HG03095 (cell line): Measurements from ENCODE around the gene CHRNB1.

Experiments used
- ATAC-seq: cut with Tn5 transposase; IDR thresholded peaks from one replicate; pipeline ENCODE4 v1.9.1; 2021; ENCODE audit warnings: moderate library complexity; ENCODE audit not compliant: unreplicated experiment

The CHRNB1 gene

GRCh38 chr17:7437950-7438614 lies 6.8 kb upstream of the CHRNB1 start:
- ATAC-seq: no peak

GRCh38 chr17:7438656-7439460 lies 6.0 kb upstream of the CHRNB1 start:
- no peak for ATAC-seq

GRCh38 chr17:7439462-7440112 lies 5.3 kb upstream of the CHRNB1 start, which contains the start of gene FGF11:
Gene FGF11, plus strand, starts transcription at chr17:7439512. Its CDS starts 109 bp downstream, at chr17:7439621.
- ATAC-seq: no peak

DNA sequence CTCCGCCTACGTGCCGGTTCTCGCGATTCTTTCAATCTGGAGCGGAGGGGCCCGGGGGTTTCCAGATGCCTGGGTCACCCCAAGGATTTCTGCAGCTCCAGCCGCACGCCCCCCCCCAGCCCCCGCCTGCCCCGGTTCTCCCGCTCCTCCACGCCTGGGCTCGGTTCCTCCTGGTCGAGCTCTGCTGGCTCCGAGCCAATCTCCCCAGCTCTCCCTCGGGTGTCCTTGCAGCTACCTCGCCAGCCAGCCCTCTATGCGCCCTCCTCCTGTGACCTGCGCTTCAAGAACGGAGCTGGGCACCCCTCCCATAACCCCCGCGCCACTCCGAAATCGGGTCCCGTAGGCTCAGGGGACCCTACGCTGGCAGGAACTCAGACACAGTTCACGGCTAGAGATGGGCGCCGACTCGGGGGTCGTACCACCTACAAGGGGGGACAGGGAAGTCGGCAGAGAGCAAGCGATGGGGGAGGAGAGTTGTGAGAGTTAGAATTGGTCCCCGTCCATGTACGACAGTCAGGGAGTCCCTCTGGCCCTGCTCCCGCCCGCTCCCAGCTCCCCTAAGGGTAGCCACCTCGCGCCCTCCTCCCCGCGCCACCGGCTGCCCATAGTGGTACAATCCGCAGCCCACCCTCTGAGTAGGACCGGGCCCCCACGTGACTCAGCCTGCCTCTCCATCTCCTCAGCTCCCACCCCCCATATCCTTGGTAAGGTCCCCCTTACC lies 4.6 kb upstream of the CHRNB1 start:
- no peak for ATAC-seq

GRCh38 chr17:7440834-7441195 lies 4.0 kb upstream of the CHRNB1 start:
- ATAC-seq: no peak

DNA sequence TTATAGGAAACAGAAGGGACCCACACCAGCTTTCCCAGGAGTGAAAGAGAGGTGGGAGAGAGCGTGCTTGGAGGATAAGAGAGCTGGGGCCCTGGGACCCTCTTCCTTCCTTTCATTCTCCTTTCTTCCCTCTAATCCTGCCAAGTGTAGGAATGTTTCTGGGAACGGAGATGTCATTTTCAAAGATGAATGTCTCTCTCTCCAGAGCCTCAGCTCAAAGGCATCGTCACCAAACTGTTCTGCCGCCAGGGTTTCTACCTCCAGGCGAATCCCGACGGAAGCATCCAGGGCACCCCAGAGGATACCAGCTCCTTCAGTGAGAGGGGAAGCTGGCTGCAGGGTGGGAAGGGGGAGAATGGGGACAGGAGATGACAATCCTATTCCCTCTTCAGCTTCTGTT lies 3.6 kb upstream of the CHRNB1 start:
- ATAC-seq: no peak

DNA sequence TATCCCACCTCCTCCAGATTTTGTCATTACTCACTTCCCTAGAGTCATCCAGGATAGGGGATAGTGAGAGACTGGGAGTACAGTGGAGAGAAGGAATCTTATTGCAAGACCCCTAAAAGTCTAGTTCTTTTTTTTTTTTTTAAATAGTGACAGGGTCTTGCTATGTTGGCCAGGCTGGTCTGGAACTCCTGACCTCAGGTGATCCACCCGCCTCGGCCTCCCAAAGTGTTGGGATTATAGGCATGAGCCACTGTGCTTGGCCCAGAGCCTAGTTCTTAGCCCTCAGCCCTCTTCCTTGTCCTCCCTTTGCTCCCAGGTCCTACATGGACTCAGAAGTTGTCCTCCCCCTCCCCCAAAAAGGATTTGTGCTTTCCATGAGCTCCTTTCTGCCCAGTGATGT lies 2.7 kb upstream of the CHRNB1 start:
- ATAC-seq: no peak

DNA sequence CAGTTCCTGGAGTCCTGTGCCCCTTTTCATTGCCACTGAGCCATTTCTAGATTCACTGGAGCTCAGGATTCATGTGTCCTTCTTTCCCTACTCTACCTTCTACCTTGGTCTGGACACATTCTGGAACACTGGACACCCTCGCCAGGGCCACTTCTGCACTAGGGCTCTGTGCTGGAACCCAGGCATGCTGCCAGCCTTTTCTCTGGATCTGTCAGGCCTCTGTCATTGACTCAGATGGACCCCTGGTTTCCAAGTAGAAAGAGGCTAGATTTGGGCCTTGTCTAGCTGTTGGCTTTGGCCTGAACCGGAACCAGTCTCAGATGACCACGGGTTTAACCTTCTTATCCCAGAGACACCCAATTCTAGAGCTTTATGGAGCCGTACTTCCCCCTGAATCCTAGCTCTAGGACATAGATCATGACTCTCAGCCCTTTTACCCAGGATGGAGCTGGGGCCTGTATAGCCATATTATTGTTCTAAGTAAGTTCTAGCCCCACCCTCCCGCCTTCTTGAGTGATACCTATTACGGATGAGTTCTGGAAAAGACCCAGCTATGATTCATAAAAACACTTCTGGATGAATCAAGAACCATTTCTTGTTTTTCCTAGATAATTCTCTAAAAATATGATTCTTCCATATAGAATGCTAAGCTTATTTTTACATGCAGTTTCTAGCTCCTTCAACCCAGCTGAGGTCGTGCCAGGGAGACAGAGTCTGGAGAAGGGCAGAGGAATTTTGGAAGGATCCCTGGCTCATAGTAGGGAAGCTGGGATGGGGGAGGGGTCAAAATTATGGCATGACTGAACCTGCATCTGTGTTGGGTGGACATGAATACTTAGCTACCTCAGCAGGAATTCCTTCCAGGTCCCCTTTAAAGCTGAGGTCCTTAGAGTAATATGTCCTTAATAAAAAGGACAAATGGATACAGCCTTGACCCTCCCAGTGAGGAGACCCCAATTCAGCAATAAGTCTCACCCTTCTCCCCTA lies 1.1 kb upstream of the CHRNB1 start:
- no peak for ATAC-seq

GRCh38 chr17:7445619-7445968 lies 733 bp downstream of the CHRNB1 start:
- no peak for ATAC-seq

DNA sequence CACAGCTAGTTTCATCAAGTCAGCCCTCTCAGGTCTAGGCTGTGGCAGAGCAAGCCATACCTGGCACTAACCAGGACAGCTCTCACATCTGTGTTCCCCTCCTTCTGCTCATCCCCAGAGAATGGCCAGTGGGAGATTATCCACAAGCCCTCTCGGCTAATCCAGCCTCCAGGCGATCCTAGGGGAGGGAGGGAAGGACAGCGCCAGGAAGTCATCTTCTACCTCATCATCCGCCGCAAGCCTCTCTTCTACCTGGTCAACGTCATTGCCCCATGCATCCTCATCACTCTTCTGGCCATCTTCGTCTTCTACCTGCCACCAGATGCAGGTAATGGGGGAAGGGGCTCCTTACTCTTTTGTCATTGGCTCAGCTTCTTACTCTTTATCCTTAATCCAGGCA lies 3.6 kb downstream of the CHRNB1 start:
- ATAC-seq: no peak

GRCh38 chr17:7459961-7460545 lies 15.2 kb downstream of the CHRNB1 start:
- ATAC-seq: no peak

GRCh38 chr17:7460850-7461660 lies 16.2 kb downstream of the CHRNB1 start:
- no peak for ATAC-seq

- ATAC-seq: no peak
These were observed 17.9 kb downstream of the CHRNB1 start for GRCh38 chr17:7462474-7463371.

DNA sequence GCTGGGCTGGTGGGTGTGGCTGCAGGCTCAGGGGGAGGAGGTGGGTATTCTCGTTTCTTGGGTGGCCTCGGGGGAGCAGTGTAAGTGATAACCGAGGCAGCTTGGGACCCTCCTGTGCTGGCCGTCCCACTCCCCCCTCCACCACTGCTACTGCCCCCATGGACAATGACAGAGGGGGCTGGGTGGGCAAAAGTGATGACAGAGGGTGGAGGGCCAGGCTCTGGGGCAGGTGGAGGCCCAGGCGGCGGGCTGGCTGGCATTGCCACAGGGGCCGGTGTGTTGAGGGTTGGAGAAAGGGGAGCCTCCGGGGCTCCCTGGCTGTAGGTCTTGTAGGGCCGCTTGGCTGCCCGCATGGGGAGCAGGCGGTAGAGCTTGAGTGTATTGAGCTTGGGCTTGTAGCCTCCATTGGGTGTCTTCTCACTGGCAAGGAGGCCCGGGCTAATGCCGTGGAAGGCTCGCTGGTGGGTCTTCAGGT lies 18.5 kb downstream of the CHRNB1 start:
- ATAC-seq: no peak

- ATAC-seq: no peak
These were observed 19.2 kb downstream of the CHRNB1 start for GRCh38 chr17:7464081-7464480.

GRCh38 chr17:7465597-7466275 lies 20.9 kb downstream of the CHRNB1 start:
- ATAC-seq: no peak

GRCh38 chr17:7466318-7466638 lies 21.4 kb downstream of the CHRNB1 start:
- no peak for ATAC-seq
